Panc1 (cell line): Measurements from ENCODE around the gene MPRIP.

Experiments
- POLR2AphosphoS5 ChIP-seq: IDR thresholded peaks from 2 replicates; pipeline ENCODE4 v1.6.1; 2012; ENCODE audit warnings: mild to moderate bottlenecking, low read depth, low read length, moderate library complexity
- SIN3A ChIP-seq: IDR thresholded peaks from 2 replicates; pipeline ENCODE4 v1.6.1; 2012; ENCODE audit warnings: low read depth, mild to moderate bottlenecking, low read length, moderate library complexity, borderline replicate concordance; ENCODE audit not compliant: insufficient read depth
- TCF7L2 ChIP-seq: IDR thresholded peaks from 2 replicates; pipeline ENCODE4 v1.6.1; 2011; ENCODE audit warnings: mild to moderate bottlenecking, low read depth, low read length, inconsistent platforms
- TF ChIP-seq, protein P1 (sequence below): fragments of 450-650 bp; IDR thresholded peaks from 2 replicates; pipeline ENCODE4 v1.5.1; 2017; ENCODE audit warnings: mild to moderate bottlenecking
- TF ChIP-seq, protein P2 (sequence below), 2 experiments: IDR thresholded peaks; 2 replicates each; pipeline ENCODE4 v1.6.1; 2011 to 2012; ENCODE audit warnings: low read depth in 2 of 2, control low read depth in 1 of 2, low read length in 1 of 2, mild to moderate bottlenecking in 1 of 2, moderate library complexity in 1 of 2; ENCODE audit not compliant: insufficient read depth in 1 of 2

DNA sequence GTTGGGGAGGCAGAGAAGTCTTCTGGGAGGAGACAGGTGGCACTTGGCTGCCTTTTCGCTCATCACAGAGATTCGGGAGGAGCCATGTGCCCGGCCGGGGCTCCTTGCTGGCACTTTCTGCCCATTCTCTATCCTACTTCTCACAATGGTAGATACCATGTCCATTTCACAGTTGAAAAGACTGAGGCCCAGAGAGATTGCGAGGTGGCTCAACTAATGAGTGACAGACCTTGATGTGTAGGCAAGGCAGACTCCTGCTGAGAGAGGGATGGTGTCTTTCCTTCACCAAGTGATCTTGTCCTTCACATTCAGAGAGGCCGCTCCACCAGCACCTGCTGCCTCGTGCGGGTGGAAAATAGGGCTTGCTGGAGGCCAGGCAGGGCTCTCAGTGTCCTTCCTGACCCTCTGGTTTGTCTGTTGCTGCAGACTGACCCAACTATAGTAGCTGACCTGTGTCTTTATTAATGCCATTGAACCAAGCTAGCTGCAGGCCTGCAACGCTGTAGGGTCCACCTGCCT is 42.1 kb downstream of the MPRIP start:
- TF ChIP-seq, protein P1, sequence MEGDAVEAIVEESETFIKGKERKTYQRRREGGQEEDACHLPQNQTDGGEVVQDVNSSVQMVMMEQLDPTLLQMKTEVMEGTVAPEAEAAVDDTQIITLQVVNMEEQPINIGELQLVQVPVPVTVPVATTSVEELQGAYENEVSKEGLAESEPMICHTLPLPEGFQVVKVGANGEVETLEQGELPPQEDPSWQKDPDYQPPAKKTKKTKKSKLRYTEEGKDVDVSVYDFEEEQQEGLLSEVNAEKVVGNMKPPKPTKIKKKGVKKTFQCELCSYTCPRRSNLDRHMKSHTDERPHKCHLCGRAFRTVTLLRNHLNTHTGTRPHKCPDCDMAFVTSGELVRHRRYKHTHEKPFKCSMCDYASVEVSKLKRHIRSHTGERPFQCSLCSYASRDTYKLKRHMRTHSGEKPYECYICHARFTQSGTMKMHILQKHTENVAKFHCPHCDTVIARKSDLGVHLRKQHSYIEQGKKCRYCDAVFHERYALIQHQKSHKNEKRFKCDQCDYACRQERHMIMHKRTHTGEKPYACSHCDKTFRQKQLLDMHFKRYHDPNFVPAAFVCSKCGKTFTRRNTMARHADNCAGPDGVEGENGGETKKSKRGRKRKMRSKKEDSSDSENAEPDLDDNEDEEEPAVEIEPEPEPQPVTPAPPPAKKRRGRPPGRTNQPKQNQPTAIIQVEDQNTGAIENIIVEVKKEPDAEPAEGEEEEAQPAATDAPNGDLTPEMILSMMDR, result no peak
- TF ChIP-seq POLR2AphosphoS5, result no peak
- TF ChIP-seq TCF7L2, result no peak
- TF ChIP-seq SIN3A, result no peak
- TF ChIP-seq, protein P2, sequence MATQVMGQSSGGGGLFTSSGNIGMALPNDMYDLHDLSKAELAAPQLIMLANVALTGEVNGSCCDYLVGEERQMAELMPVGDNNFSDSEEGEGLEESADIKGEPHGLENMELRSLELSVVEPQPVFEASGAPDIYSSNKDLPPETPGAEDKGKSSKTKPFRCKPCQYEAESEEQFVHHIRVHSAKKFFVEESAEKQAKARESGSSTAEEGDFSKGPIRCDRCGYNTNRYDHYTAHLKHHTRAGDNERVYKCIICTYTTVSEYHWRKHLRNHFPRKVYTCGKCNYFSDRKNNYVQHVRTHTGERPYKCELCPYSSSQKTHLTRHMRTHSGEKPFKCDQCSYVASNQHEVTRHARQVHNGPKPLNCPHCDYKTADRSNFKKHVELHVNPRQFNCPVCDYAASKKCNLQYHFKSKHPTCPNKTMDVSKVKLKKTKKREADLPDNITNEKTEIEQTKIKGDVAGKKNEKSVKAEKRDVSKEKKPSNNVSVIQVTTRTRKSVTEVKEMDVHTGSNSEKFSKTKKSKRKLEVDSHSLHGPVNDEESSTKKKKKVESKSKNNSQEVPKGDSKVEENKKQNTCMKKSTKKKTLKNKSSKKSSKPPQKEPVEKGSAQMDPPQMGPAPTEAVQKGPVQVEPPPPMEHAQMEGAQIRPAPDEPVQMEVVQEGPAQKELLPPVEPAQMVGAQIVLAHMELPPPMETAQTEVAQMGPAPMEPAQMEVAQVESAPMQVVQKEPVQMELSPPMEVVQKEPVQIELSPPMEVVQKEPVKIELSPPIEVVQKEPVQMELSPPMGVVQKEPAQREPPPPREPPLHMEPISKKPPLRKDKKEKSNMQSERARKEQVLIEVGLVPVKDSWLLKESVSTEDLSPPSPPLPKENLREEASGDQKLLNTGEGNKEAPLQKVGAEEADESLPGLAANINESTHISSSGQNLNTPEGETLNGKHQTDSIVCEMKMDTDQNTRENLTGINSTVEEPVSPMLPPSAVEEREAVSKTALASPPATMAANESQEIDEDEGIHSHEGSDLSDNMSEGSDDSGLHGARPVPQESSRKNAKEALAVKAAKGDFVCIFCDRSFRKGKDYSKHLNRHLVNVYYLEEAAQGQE (IDR thresholded peaks at IDR 0.05; ENCODE audit: insufficient read depth in 1 of 2, low read depth in 2 of 2, low read length in 1 of 2), result no peak
